Thymus (tissue), 11 donors: ENCODE results near the gene LNPK. TPM values are rescaled to one million over a fixed set of nuclear protein-coding genes. Genes with fewer than 3 reads are reported as not detected.

Source experiments
- DNase-seq, 9 donors: peaks; one replicate each; pipeline ENCODE4 v3.0.0-alpha.2; 2013; ENCODE audit warnings: low spot score in 9 of 9, low read depth in 6 of 9, missing footprints in 1 of 9
- H3K27ac ChIP-seq, 2 donors: one replicate each; pipeline ENCODE4 v1.5.1; 2013; ENCODE audit warnings: control low read depth in 1 of 2, low read depth in 1 of 2, low read length in 1 of 2, mild to moderate bottlenecking in 1 of 2, moderate library complexity in 1 of 2
- H3K27me3 ChIP-seq, 2 donors: one replicate each; pipeline ENCODE4 v1.5.1; 2013; ENCODE audit warnings: low read length in 1 of 2; ENCODE audit not compliant: control insufficient read depth in 2 of 2, insufficient read depth in 1 of 2
- H3K36me3 ChIP-seq, 2 donors: one replicate each; pipeline ENCODE4 v1.5.1; 2013; ENCODE audit warnings: low read length in 1 of 2, mild to moderate bottlenecking in 1 of 2, moderate library complexity in 1 of 2; ENCODE audit not compliant: control insufficient read depth in 2 of 2, insufficient read depth in 2 of 2
- H3K4me1 ChIP-seq, 2 donors: one replicate each; pipeline ENCODE4 v1.5.1; 2013; ENCODE audit warnings: low read length in 2 of 2; ENCODE audit not compliant: control insufficient read depth in 2 of 2, insufficient read depth in 2 of 2
- H3K4me3 ChIP-seq, 2 donors: one replicate each; pipeline ENCODE4 v1.5.1; 2013; ENCODE audit warnings: low read length in 2 of 2, control low read depth in 1 of 2, mild to moderate bottlenecking in 1 of 2
- H3K9me3 ChIP-seq, 2 donors: one replicate each; pipeline ENCODE4 v1.5.1; 2013; ENCODE audit warnings: low read length in 1 of 2, mild to moderate bottlenecking in 1 of 2; ENCODE audit not compliant: control insufficient read depth in 2 of 2, insufficient read depth in 1 of 2
- WGBS: extraction: QIAGEN DNeasy Blood & Tissue Kit; methylation state at CpG from one replicate; pipeline ENCODE4 v1.1.7; 2013; 5-methylcytosine and 5-hydroxymethylcytosine counted together
- polyA plus RNA-seq: library from polyadenylated mRNA; stranded (reverse); fragments of 200-250 nt; gene quantifications from one replicate; pipeline ENCODE4 v1.2.3, GENCODE V29; 2013
- total RNA-seq: library from RNA; stranded (reverse); fragments of 120-200 nt; gene quantifications from one replicate; pipeline ENCODE4 v1.2.4, GENCODE V29; 2013
- donor health status: healthy.

The LNPK gene
- total and polyA plus RNA-seq, 2 donors, result 9.1 to 23.5 TPM

DNA sequence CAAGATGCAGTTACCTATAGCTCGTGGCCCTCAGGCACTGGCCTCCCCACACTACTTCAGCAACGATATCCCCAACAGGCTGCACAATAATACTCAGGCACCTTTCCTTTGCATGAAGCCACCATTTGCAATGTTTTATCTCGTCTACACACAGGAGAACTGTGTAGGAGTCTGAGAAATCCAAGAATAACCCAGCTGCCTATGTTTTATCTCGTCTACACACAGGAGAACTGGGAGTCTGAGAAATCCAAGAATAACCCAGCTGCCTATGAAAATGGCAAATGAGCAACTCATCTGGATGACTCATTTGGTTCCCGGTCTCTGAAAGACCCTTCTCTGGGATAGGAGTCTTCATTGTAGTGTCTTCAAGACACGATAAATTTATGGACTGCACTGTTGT lies 18.3 kb upstream of the LNPK start:
- Histone ChIP-seq H3K9me3 (no peaks in the 10 kb centered on the region), H3K27ac (no peak overlapping the region), H3K4me1 (no peaks in the 10 kb centered on the region), H3K4me3 (no peak overlapping the region), H3K36me3 (no peaks in the 10 kb centered on the region), H3K27me3 (peaks cover 2% of the 10 kb centered on the region in 2 donors)
- DNase-seq, result no peak
- 92% methylated on average over 6 of the region's 6 CpGs for WGBS

DNA sequence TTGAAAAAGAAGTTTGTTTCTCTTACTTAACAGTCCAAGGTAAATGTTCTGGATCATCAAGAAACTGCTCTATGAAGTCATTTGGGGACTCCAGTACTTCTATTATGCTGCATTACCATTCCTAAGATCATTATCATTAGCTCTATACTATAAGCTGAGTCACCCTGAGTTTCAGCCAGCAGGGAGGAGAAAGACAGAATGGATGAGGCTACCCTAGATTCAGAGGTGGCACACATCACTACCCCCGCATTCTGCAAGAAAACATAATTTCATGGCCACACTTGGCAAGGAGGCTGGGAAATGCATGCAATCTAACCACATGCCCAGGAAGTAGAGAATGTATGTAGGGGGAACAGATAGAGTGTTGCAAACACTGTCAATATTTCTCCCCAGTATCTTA lies 16.6 kb upstream of the LNPK start:
- WGBS, result 100% methylated on average over 1 of the region's 1 CpG
- Histone ChIP-seq H3K27me3 (peaks cover under 1 to 2% of the 10 kb centered on the region in 2 donors), H3K9me3 (no peaks in the 10 kb centered on the region), H3K4me1 (no peaks in the 10 kb centered on the region), H3K4me3 (no peak overlapping the region), H3K27ac (no peak overlapping the region), H3K36me3 (no peaks in the 10 kb centered on the region)
- DNase-seq, result no peak

DNA sequence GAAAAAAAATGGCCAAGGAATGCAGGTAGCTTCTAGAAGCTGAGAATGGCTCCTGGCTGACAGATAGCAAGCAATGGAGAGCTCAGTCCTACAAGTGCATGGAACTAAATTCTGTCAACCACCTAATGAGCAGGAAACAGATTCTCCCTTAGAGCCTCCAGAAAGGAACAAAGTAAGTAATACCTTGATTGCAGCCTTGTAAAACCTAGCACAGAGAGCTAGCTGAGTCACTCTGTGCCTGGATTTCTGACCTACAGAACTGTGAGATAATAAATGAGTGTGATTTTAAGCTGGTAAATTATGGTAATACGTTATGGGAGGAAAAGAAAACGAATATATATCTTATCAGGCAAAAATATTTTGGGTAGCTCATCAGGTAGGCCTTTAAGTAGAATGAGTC lies 7.4 kb upstream of the LNPK start:
- H3K9me3 ChIP-seq, result no peaks in the 10 kb centered on the region
- peaks cover 0 to 2% of the 10 kb centered on the region in 2 donors for H3K27me3 ChIP-seq
- DNase-seq, result no peak
- H3K27ac ChIP-seq, result no peak overlapping the region
- H3K4me3 ChIP-seq, result no peak overlapping the region
- no peaks in the 10 kb centered on the region for H3K4me1 ChIP-seq
- no peaks in the 10 kb centered on the region for H3K36me3 ChIP-seq
- 94% methylated on average over 2 of the region's 2 CpGs for WGBS

- Histone ChIP-seq H3K9me3 (no peaks in the 10 kb centered on the region), H3K27me3 (peaks cover 0 to 2% of the 10 kb centered on the region in 2 donors), H3K4me3 (no peak overlapping the region), H3K27ac (no peak overlapping the region), H3K36me3 (no peaks in the 10 kb centered on the region), H3K4me1 (peaks cover 8 to 13% of the 10 kb centered on the region in 2 donors)
- 91% methylated on average over 1 of the region's 1 CpG for WGBS
- no peak for DNase-seq
Measured at GRCh38 chr2:176004934-176005333, 2.9 kb upstream of the LNPK start.

DNA sequence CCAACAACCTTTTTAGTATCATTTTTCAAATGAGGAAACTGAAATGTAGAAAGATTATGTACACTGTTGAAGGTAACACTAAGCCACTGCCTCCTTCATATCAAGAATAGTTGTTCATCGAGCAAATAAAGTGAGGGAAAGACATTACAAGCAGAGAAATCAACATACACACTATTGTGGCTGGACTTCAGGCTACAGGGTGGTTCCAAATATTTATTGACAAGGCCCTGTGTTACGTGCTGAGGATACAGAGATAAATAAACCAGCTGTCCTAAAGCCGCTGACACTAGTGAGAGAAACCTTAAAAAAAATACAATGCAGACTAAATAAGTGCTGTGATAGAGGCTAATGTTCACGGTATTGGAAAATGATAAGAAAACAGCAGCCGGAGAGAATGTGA lies 1.9 kb upstream of the LNPK start:
- no peaks in the 10 kb centered on the region for H3K9me3 ChIP-seq
- DNase-seq, result no peak
- H3K4me1 ChIP-seq, result peaks cover 8 to 13% of the 10 kb centered on the region in 2 donors
- H3K27me3 ChIP-seq, result no peaks in the 10 kb centered on the region
- H3K27ac ChIP-seq, result no peak overlapping the region
- WGBS, result 97% methylated on average over 5 of the region's 5 CpGs
- no peak overlapping the region for H3K4me3 ChIP-seq
- H3K36me3 ChIP-seq, result no peaks in the 10 kb centered on the region

GRCh38 chr2:176002688-176003210 lies 682 bp upstream of the LNPK start:
- peaks cover 8 to 13% of the 10 kb centered on the region in 2 donors for H3K4me1 ChIP-seq
- 25% methylated on average over 14 of the region's 14 CpGs for WGBS

DNA sequence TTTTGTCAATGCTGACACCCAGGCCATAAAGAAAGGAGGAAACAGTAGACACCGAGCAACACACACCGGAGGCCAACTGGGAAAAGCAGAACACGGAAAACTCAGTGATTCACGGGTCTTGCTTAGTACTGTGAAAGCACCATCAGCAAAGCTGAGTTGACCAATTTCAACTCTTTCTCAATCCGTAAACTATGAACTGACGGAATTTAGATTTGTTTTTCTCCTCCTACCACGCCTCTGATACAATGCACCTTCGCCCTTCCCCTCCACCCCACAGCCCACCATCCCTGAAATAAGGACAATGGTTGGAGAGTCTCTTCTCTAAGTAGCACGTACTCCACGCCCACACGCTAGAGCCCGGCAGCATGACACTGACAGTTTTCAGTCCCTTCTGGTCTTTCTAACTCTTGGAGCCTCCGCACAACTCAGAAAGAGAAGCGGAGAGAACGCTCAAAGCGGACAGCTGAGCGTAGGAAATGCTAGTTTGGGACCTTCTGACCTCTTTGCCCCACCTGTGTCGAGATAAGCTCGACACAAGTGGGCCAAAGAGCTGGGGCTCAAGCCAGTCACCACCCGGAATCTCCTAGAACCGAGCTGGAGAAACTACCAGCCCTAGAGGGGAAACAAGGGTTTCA lies 669 bp downstream of the LNPK start:
- WGBS, result under 1% methylated on average over 21 of the region's 21 CpGs
- Histone ChIP-seq H3K36me3 (no peaks in the 10 kb centered on the region), H3K27me3 (no peaks in the 10 kb centered on the region), H3K9me3 (no peaks in the 10 kb centered on the region), H3K27ac (peak overlapping the region; percentile 74 to 82), H3K4me1 (peaks cover 8 to 13% of the 10 kb centered on the region in 2 donors), H3K4me3 (peak overlapping the region; percentile 56 to 95)
- peak; percentile 33 to 79 (median 53) for DNase-seq

More at GRCh38 chr2:176002688-176003210, 682 bp upstream of the LNPK start:
- H3K36me3 ChIP-seq, result no peaks in the 10 kb centered on the region
- H3K9me3 ChIP-seq, result no peaks in the 10 kb centered on the region
- H3K27ac ChIP-seq, result peak overlapping the region; percentile 46 to 84
- H3K4me3 ChIP-seq, result peak overlapping the region; percentile 56 to 95
- H3K27me3 ChIP-seq, result no peaks in the 10 kb centered on the region
- peak in 4 of 9 donors; percentile 4 to 51 (median 10) for DNase-seq

GRCh38 chr2:175999283-175999819 lies 2.7 kb downstream of the LNPK start:
- Histone ChIP-seq H3K36me3 (no peaks in the 10 kb centered on the region), H3K9me3 (no peaks in the 10 kb centered on the region), H3K27ac (no peak overlapping the region), H3K4me1 (peaks cover 8 to 13% of the 10 kb centered on the region in 2 donors), H3K27me3 (no peaks in the 10 kb centered on the region), H3K4me3 (no peak overlapping the region)
- 98% methylated on average over 2 of the region's 2 CpGs for WGBS
- no peak for DNase-seq

GRCh38 chr2:175990099-175990498 lies 12.0 kb downstream of the LNPK start:
- Histone ChIP-seq H3K4me1 (no peaks in the 10 kb centered on the region), H3K36me3 (peaks cover 0 to 2% of the 10 kb centered on the region in 2 donors), H3K27ac (no peak overlapping the region), H3K9me3 (no peaks in the 10 kb centered on the region), H3K27me3 (no peaks in the 10 kb centered on the region), H3K4me3 (no peak overlapping the region)
- 98% methylated on average over 2 of the region's 2 CpGs for WGBS
- no peak for DNase-seq
